ENCODE data around the gene COL26A1. TPM values are rescaled to one million over a fixed set of nuclear protein-coding genes. Genes with fewer than 3 reads are reported as not detected.

Gene COL26A1
- total and polyA plus RNA-seq, 2 experiments from 2014 or later: 11.6 to 19.1 TPM

GRCh38 chr7:101466871-101467270, 104.2 kb downstream of the COL26A1 start:
- Histone ChIP-seq H3K9me2 (replicated peaks; ENCODE audit: insufficient read depth) (no peaks in the 10 kb centered on the region), H3K27ac (no peak overlapping the region), H3K4me3 (no peak overlapping the region), H3K36me3 (replicated peaks; ENCODE audit: insufficient read depth, low read depth) (no peaks in the 10 kb centered on the region), H4K20me1 (ENCODE audit: insufficient read depth, poor library complexity, severe bottlenecking) (no peaks in the 10 kb centered on the region), H3K4me1 (ENCODE audit: insufficient read depth) (peaks cover 9% of the 10 kb centered on the region), H2AFZ (no peak overlapping the region), H3K4me2 (no peak overlapping the region), H3K79me2 (no peaks in the 10 kb centered on the region), H3K27me3 (no peaks in the 10 kb centered on the region), H3K9me3 (ENCODE audit: low read depth) (no peaks in the 10 kb centered on the region)
- DNase-seq (ENCODE audit: low spot score): no peak
- TF ChIP-seq EZH2phosphoT487 (IDR thresholded peaks at IDR 0.05; ENCODE audit: low read depth, severe bottlenecking, unreplicated experiment) (no peak), EZH2 (IDR thresholded peaks at IDR 0.05; ENCODE audit: borderline replicate concordance) (no peak), CTCF (IDR thresholded peaks at IDR 0.05; ENCODE audit: poor library complexity) (no peak)
- 67% methylated on average over 6 of the region's 6 CpGs for WGBS (ENCODE audit: low lambda C conversion rate, missing lambda C conversion rate)

- WGBS (ENCODE audit: low lambda C conversion rate, missing lambda C conversion rate): 78% methylated on average over 14 of the region's 14 CpGs
- H3K4me1 ChIP-seq (ENCODE audit: insufficient read depth): peaks cover 9% of the 10 kb centered on the region
- no peak overlapping the region for H2AFZ ChIP-seq
- H3K9me3 ChIP-seq (ENCODE audit: low read depth): no peaks in the 10 kb centered on the region
- no peaks in the 10 kb centered on the region for H3K36me3 ChIP-seq (replicated peaks; ENCODE audit: insufficient read depth, low read depth)
- no peak for TF ChIP-seq CTCF (IDR thresholded peaks at IDR 0.05; ENCODE audit: poor library complexity)
- TF ChIP-seq EZH2phosphoT487 (IDR thresholded peaks at IDR 0.05; ENCODE audit: low read depth, severe bottlenecking, unreplicated experiment): no peak
- no peak for TF ChIP-seq EZH2 (IDR thresholded peaks at IDR 0.05; ENCODE audit: borderline replicate concordance)
- no peaks in the 10 kb centered on the region for H4K20me1 ChIP-seq (ENCODE audit: insufficient read depth, poor library complexity, severe bottlenecking)
- no peak overlapping the region for H3K4me2 ChIP-seq
- H3K9me2 ChIP-seq (replicated peaks; ENCODE audit: insufficient read depth): no peaks in the 10 kb centered on the region
- no peak overlapping the region for H3K4me3 ChIP-seq
- no peaks in the 10 kb centered on the region for H3K27me3 ChIP-seq
- no peak for DNase-seq (ENCODE audit: low spot score)
- no peak overlapping the region for H3K27ac ChIP-seq
- no peaks in the 10 kb centered on the region for H3K79me2 ChIP-seq
Observed at GRCh38 chr7:101468546-101469275, 106.0 kb downstream of the COL26A1 start.

DNA sequence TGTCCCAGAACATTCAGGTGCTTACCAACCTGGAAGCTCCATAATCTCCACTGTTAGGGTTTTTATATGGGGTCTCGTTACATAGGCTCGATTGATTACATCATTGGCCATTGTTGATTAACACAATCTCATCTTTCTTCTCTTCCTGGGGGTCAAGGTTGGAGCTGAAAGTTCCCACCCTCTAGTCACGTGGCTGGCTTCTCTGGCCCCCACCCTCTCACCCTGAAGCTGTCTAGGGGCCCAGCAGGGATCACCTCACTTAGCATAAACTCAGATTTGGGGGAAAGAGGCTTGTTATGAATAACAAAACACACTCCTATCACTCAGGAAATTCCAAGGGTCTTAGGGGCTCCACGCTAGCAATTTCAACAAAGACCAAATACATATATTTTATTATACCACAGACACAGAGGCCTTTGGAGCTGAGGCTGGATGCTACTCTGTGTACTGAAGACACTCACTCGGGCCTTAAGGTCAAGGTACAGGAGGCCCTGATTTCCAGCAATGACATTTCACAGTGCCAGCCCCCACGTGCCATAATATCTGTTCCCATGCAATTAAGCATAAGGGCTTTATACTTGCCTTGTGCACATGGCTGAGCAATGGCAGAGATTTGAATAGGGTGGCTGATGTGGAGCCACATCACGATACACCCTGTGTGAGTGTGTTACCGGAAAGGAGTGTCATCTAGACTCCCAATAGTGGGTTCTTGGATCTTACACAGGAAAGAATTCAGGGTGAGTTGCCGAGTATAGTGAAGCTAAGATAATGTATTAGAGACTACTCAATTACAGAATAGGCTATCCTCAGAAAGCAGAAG, 108.2 kb downstream of the COL26A1 start:
- H3K79me2 ChIP-seq: no peaks in the 10 kb centered on the region
- H3K9me3 ChIP-seq (ENCODE audit: low read depth): no peaks in the 10 kb centered on the region
- no peak overlapping the region for H2AFZ ChIP-seq
- no peaks in the 10 kb centered on the region for H3K36me3 ChIP-seq (replicated peaks; ENCODE audit: insufficient read depth, low read depth)
- H3K9me2 ChIP-seq (replicated peaks; ENCODE audit: insufficient read depth): no peaks in the 10 kb centered on the region
- no peak overlapping the region for H3K4me3 ChIP-seq
- DNase-seq (ENCODE audit: low spot score): no peak
- H3K27ac ChIP-seq: peak overlapping the region; percentile 43
- WGBS (ENCODE audit: low lambda C conversion rate, missing lambda C conversion rate): 59% methylated on average over 9 of the region's 9 CpGs
- H4K20me1 ChIP-seq (ENCODE audit: insufficient read depth, poor library complexity, severe bottlenecking): no peaks in the 10 kb centered on the region
- no peak overlapping the region for H3K4me2 ChIP-seq
- TF ChIP-seq CTCF (IDR thresholded peaks at IDR 0.05; ENCODE audit: poor library complexity): no peak
- no peak for TF ChIP-seq EZH2phosphoT487 (IDR thresholded peaks at IDR 0.05; ENCODE audit: low read depth, severe bottlenecking, unreplicated experiment)
- no peak for TF ChIP-seq EZH2 (IDR thresholded peaks at IDR 0.05; ENCODE audit: borderline replicate concordance)
- no peaks in the 10 kb centered on the region for H3K27me3 ChIP-seq
- peaks cover 9% of the 10 kb centered on the region for H3K4me1 ChIP-seq (ENCODE audit: insufficient read depth)
